ENCODE measurements around the gene GPC3. TPM values are rescaled to one million over a fixed set of nuclear protein-coding genes. Genes with fewer than 3 reads are reported as not detected.
A peak's percentile ranks its signal among the peaks of the same experiment; 100 is the strongest.

The GPC3 gene
- total RNA-seq, 2 donors from 2014 or later = 2.6 to 2.9 TPM

GRCh38 chrX:133980406-133980805 lies 5.0 kb downstream of the GPC3 start:
- no peak for ATAC-seq
- intact Hi-C loops (cut with DNase I, micrococcal nuclease) = no loop called here
- no peak for DNase-seq

- intact Hi-C loops (cut with DNase I, micrococcal nuclease) = no loop called here
- DNase-seq (no peak), ATAC-seq (no peak)
These were observed 5.7 kb downstream of the GPC3 start for GRCh38 chrX:133979641-133980230.

GRCh38 chrX:133973704-133974103 lies 11.7 kb downstream of the GPC3 start:
- DNase-seq (no peak), ATAC-seq (no peak)
- intact Hi-C loops (cut with DNase I, micrococcal nuclease) = no loop called here

- intact Hi-C loops (cut with DNase I, micrococcal nuclease) = no loop called here
- DNase-seq (no peak), ATAC-seq (no peak)
These were observed 12.5 kb downstream of the GPC3 start for GRCh38 chrX:133972916-133973315.

- DNase-seq (no peak), ATAC-seq (no peak)
- intact Hi-C loops (cut with DNase I, micrococcal nuclease) = no loop called here
These were observed 13.8 kb downstream of the GPC3 start for GRCh38 chrX:133971586-133971985.

DNA sequence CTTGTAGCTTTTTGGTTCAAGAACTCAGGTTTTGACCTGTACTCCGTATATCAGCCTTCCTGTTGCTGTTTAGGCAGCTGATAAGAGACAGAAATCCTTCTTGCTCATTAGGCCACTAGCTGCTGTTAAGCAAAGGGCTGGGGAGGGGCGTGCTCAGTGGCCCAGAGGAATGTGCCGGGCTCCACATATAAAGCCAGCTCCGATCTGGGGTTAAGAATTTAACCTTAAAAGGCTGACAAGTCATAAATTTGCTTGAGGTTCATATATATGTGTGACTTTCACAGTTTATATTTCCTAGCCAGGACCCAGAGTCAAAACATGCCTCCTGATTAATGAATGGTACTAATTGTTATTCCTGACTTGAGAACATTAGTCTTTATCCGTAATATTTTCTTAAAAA lies 15.3 kb downstream of the GPC3 start:
- intact Hi-C loops (cut with DNase I, micrococcal nuclease) = no loop called here
- DNase-seq = no peak
- ATAC-seq = no peak

GRCh38 chrX:133969191-133969590 lies 16.2 kb downstream of the GPC3 start:
- intact Hi-C loops (cut with DNase I, micrococcal nuclease) = no loop called here
- DNase-seq (no peak), ATAC-seq (no peak)

DNA sequence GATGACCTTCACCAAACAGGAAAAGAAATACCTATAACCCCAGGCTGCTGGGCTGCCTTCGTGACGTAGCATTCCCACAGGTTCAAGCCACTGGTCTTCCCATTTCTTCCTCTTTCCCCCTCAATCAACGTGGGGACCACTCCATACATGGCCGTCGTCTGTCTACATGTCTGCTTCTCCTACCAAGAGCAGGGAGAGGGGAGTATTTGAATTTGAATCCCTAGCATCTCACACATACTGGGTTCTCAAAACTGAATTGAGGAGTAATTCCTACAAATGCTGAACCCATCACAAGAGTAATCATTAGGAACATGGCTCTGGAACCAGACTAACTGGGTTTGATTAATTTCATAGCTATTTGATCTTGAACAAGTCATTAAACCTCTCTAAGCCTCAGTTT lies 17.3 kb downstream of the GPC3 start:
- intact Hi-C loops (cut with DNase I, micrococcal nuclease) = no loop called here
- no peak for ATAC-seq
- DNase-seq = no peak

DNA sequence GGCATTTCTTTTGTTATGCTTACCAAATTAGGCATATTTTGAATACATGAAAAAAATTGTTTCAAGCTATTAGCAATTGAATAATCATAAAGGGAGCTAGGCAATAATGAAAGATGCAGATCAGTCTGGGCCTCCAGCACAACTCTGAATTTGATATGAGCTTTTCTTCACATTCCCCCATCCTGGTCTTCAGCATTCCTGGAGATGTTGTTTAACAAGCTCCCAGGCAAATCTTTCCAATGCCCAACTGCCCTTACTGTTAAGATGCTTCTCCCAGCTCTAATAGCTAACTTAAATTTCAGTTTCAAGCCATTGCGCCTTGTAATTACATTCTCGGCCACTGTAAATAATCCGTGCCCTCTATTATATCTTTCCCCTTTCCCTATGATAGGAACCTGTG lies 19.2 kb downstream of the GPC3 start:
- DNase-seq (no peak), ATAC-seq (no peak)
- intact Hi-C loops (cut with DNase I, micrococcal nuclease) = no loop called here

DNA sequence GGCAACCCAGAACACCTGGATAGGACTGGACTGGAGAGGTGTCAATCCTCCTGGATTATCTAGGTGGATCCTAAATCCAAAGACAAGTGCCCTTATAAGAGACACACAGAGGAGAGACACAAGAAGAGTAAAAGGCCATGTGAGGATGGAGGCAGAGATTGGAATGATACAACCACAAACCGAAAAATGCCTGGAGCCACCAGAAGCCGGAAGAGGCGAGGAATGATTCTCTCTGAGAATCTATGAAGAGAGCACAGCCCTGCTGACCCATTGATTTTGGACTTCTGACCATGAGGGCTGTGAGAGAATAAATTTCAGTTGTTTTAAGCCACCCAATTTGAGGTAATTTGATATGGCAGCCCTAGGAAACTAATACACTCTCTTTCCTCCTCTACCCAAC lies 20.1 kb downstream of the GPC3 start:
- intact Hi-C loops (cut with DNase I, micrococcal nuclease) = no loop called here
- no peak for ATAC-seq
- DNase-seq = no peak

DNA sequence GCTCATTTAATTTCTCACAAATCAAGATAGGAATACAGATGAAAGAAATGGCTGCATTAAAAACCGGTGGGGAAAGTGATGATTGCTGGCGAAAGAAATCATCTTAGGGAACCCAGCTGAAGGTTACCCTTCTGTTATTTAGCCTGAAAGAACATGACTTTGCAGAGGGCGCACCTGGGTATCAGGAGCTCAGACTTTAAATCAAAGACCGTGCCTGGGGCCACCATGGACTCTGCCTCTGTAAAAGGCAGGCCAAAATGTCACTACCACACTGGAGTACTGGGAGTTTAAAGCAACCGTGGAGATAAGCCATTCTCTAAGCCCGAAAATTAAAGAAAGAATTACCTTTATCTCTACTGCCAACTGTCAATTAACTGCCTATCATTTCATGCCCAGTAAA lies 24.3 kb downstream of the GPC3 start:
- intact Hi-C loops (cut with DNase I, micrococcal nuclease) = no loop called here

DNA sequence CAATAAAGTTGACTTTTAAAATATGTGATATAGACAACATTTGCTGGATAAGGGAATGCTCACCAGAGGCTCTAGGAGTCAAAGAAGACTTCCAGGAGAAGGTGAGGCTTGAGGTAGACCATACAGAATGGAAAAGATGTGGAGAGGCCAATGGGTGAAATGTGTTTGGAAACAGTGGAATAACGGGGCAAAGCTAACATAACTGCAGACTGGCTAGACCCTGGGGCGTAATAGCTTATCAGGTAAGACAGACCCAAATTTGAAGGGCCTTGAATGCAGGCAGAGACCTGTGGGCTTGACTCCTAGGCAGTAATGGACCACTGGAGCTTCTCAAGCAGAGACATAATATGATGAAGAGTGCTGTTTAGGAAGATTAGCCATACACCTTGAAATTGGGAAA lies 25.4 kb downstream of the GPC3 start:
- ATAC-seq (no peak), DNase-seq (no peak)
- intact Hi-C loops (cut with DNase I, micrococcal nuclease) = no loop called here

More for the DNA sequence above, 24.3 kb downstream of the GPC3 start:
- DNase-seq (no peak), ATAC-seq (no peak)

GRCh38 chrX:133958997-133959688 lies 26.3 kb downstream of the GPC3 start:
- intact Hi-C loops (cut with DNase I, micrococcal nuclease) = no loop called here
- ATAC-seq (no peak), DNase-seq (no peak)

DNA sequence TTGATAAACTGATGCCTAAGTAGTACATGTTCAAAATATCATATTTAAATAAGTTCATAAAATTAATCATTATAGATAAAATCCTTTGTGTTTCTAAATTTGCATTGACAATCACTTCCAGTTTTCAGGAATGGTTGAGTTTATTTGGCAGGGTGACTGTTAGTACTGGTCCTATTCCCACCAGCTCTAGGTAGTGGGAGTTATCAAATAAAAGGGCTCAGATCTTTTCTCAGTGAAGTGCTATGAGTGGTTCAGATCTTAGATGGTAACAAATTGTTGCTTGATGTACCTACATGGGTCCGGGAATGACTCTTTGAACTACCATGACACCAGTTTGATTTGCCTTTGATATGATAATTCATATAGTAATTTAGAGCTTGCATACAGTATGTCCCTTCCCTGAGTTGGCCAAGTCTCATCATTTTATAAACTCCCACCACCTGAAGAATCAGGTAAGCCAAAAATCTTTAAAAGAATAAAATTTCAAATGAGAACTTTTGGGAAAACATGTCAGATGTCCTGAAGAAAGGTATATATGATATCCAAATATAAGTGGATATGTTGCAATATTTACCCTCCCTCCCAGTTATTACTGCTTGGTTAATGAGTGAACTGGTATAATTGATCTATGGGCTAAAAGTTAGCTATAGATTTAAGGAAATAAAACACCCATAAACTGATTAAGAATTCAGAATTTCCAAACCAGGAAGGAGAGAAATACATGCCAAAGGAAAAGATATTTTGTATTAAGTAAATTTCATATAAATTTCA lies 28.6 kb downstream of the GPC3 start:
- intact Hi-C loops (cut with DNase I, micrococcal nuclease) = no loop called here
- ATAC-seq (peak; percentile 44), DNase-seq (no peak)

GRCh38 chrX:133953785-133954355 lies 31.5 kb downstream of the GPC3 start:
- DNase-seq = no peak
- no peak for ATAC-seq
- intact Hi-C loops (cut with DNase I, micrococcal nuclease) = no loop called here

DNA sequence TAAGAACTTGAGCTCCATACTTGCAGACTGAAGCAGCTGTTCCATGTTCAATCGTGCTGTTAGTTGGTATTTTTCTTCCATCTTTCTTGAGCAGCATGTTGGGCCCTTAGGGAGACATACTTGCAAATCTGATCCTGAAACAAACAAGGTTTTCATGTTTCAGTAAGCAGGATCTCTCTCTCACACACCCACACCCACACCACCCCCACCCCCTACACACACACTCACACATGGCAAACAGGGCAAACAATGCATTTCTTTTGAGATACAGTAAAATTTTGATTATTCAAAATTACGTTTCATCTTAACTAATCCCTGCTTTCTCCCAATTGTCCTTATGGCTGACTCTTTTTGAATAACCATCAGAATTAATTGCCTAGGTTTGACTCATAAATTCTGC lies 32.3 kb downstream of the GPC3 start:
- intact Hi-C loops (cut with DNase I, micrococcal nuclease) = no loop called here
- ATAC-seq (no peak), DNase-seq (no peak)

DNA sequence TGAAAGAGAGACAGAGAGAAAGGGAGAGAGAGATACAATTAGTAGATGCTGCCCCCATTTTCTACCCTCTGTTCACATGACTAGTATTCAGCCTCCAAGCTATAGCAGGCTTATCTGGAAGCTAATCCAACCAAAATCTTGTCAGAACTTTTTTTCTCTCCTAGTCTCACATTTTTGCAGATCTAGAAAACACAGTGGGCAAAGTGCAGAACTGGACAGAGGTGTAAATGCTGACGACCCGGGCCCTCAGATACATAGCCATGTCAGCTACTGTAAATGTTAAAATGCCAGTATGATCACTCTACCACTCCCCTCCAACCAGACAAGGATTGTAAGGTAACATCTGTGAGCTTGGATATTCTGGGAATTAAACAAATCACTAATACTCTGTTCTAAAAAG lies 34.3 kb downstream of the GPC3 start:
- ATAC-seq = no peak
- intact Hi-C loops (cut with DNase I, micrococcal nuclease) = no loop called here

GRCh38 chrX:133950214-133950613 lies 35.2 kb downstream of the GPC3 start:
- DNase-seq (no peak), ATAC-seq (no peak)
- intact Hi-C loops (cut with DNase I, micrococcal nuclease) = no loop called here

More for the DNA sequence above, 34.3 kb downstream of the GPC3 start:
- DNase-seq = no peak

GRCh38 chrX:133948895-133949294 lies 36.5 kb downstream of the GPC3 start:
- DNase-seq = no peak
- intact Hi-C loops (cut with DNase I, micrococcal nuclease) = no loop called here
- no peak for ATAC-seq

DNA sequence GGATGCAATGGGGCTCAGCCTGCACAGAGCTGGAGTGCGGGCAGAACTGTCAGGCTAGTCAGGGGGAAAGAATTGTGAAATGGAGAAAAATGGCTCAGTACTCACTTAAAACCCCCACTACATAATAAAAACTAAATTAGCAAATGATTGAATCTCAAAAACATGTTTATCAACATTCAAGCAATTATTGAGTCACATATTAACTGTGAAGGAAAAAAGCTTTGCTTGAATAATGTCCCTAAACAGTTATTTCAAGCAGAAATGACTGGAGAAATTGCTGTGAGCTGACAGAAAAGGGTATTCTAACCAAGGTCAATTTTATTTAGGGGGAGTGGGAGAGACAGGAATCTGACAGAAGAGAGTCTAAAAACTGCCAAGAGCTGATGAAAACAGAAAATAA lies 37.4 kb downstream of the GPC3 start:
- no peak for ATAC-seq
- DNase-seq = no peak
- intact Hi-C loops (cut with DNase I, micrococcal nuclease) = no loop called here
